A549 (cell line): ENCODE data around the gene DISC1. TPM values are rescaled to one million over a fixed set of nuclear protein-coding genes. Genes with fewer than 3 reads are reported as not detected.

Experiments used
- ATAC-seq, 2 experiments: fragments of 200-7000 bp in 1 of 2; fragments of >200 bp in 1 of 2; cut with Nextera tagmentation in 1 of 2; cut with Tn5 transposase in 1 of 2; 3 replicates each; pipeline versions ENCODE4 v1.8.0 to v1.9.1; 2018 to 2020; ENCODE audit warnings: mild to moderate bottlenecking in 1 of 2, moderate library complexity in 1 of 2
- CTCF ChIA-PET: fragments of 300-600 bp; sonication (Branson Sonifier 250); formaldehyde crosslinking; extraction: SDS; loops from one replicate; lab custom pipeline; 2021; ENCODE audit warnings: antibody characterized with exemption, inconsistent platforms; lab: Yijun Ruan, JAX
- POLR2A ChIA-PET: fragments of 350-600 bp; formaldehyde crosslinking; extraction: SDS; loops from one replicate; lab custom pipeline; 2021; ENCODE audit warnings: antibody characterized with exemption, inconsistent platforms; lab: Yijun Ruan, JAX
- DNase-seq, 2 experiments: peaks; one replicate each; pipeline versions ENCODE4 v3.0.0 to v3.0.0-alpha.2; 2011 to 2016; ENCODE audit warnings: low read depth in 1 of 2, low spot score in 1 of 2
- FAIRE-seq: peaks from 2 replicates; lab custom pipeline; 2011; peaks lifted over from hg19 to GRCh38; lab: Jason Lieb, UNC
- H3K27ac ChIP-seq, 2 experiments: fragments of >200 bp; sonication (Bioruptor Twin); formaldehyde crosslinking; 3 replicates each; pipeline ENCODE4 v1.5.1; 2016 to 2017
- H3K4me1 ChIP-seq: fragments of >200 bp; sonication (Bioruptor Twin); formaldehyde crosslinking; 3 replicates; pipeline ENCODE4 v1.6.1; 2016
- H3K4me2 ChIP-seq: fragments of >200 bp; sonication (Bioruptor Twin); formaldehyde crosslinking; 3 replicates; pipeline ENCODE4 v1.6.1; 2016
- H3K4me3 ChIP-seq: fragments of >200 bp; sonication (Bioruptor Twin); formaldehyde crosslinking; 3 replicates; pipeline ENCODE4 v1.5.1; 2016
- H3K9me3 ChIP-seq: fragments of >200 bp; sonication (Bioruptor Twin); formaldehyde crosslinking; 3 replicates; pipeline ENCODE4 v1.6.1; 2016
- ATOH8 ChIP-seq: fragments of 250-450 bp; sonication (Bioruptor Pico); IDR thresholded peaks from 2 replicates; pipeline ENCODE4 v1.5.0; 2020; ENCODE audit warnings: low read depth, mild to moderate bottlenecking, moderate library complexity
- BCL3 ChIP-seq: fragments of >200 bp; sonication (Bioruptor Twin); formaldehyde crosslinking; IDR thresholded peaks from 3 replicates; pipeline ENCODE4 v1.6.1; 2016
- BHLHE40 ChIP-seq: IDR thresholded peaks from 2 replicates; pipeline ENCODE4 v1.6.1; 2012; ENCODE audit warnings: low read depth, low read length, inconsistent platforms
- CHD2 ChIP-seq: fragments of 150-350 bp; IDR thresholded peaks from 2 replicates; pipeline ENCODE4 v1.6.1; 2014; ENCODE audit warnings: low read length; ENCODE audit not compliant: partially characterized antibody
- ELK1 ChIP-seq: fragments of 150-350 bp; IDR thresholded peaks from 2 replicates; pipeline ENCODE4 v1.6.1; 2014; ENCODE audit warnings: low read depth, mild to moderate bottlenecking, low read length
- EP300 ChIP-seq, 2 experiments: fragments of >200 bp; sonication (Bioruptor Twin); formaldehyde crosslinking; IDR thresholded peaks; 2 replicates in 1 of 2; 3 replicates in 1 of 2; pipeline ENCODE4 v1.6.1; 2016 to 2017
- ESRRA ChIP-seq: fragments of 150-350 bp; IDR thresholded peaks from 2 replicates; pipeline ENCODE4 v1.6.1; 2014; ENCODE audit warnings: mild to moderate bottlenecking, low read length, borderline replicate concordance
- HDAC2 ChIP-seq: fragments of 200-600 bp; sonication (generic); IDR thresholded peaks from 2 replicates; pipeline ENCODE4 v1.6.1; 2016
- HOXA7 ChIP-seq: fragments of 250-450 bp; sonication (Bioruptor Pico); IDR thresholded peaks from 2 replicates; pipeline ENCODE4 v1.5.0; 2020; ENCODE audit warnings: mild to moderate bottlenecking, moderate library complexity
- MYC ChIP-seq: IDR thresholded peaks from 2 replicates; pipeline ENCODE4 v1.6.1; 2012; ENCODE audit warnings: mild to moderate bottlenecking, inconsistent platforms, low read length, improper control_type of control experiment, borderline replicate concordance
- NFE2L2 ChIP-seq: fragments of 150-350 bp; conservative IDR thresholded peaks from 2 replicates; pipeline ENCODE4 v1.6.1; 2014; ENCODE audit warnings: low read length
- NR3C1 ChIP-seq: fragments of >200 bp; sonication (Bioruptor Twin); formaldehyde crosslinking; IDR thresholded peaks from 3 replicates; pipeline ENCODE4 v1.6.1; 2017
- PBX3 ChIP-seq: IDR thresholded peaks from 2 replicates; pipeline ENCODE4 v1.6.1; 2012
- RAD21 ChIP-seq, 2 experiments: fragments of >200 bp in 1 of 2; sonication (Bioruptor Twin) in 1 of 2; formaldehyde crosslinking in 1 of 2; IDR thresholded peaks in 1 of 2; conservative IDR thresholded peaks in 1 of 2; 2 replicates in 1 of 2; 3 replicates in 1 of 2; pipeline ENCODE4 v1.6.1; 2012 to 2018; ENCODE audit warnings: inconsistent platforms in 1 of 2
- REST ChIP-seq: fragments of 200-600 bp; sonication (generic); IDR thresholded peaks from 2 replicates; pipeline ENCODE4 v1.6.1; 2016; ENCODE audit warnings: antibody characterized with exemption, mild to moderate bottlenecking, moderate library complexity
- RNF2 ChIP-seq: fragments of 200-600 bp; sonication (generic); IDR thresholded peaks from 2 replicates; pipeline ENCODE4 v1.6.1; 2016; ENCODE audit warnings: low read depth, mild to moderate bottlenecking, antibody characterized with exemption, moderate library complexity, borderline replicate concordance
- SMC3 ChIP-seq: fragments of >200 bp; sonication (Bioruptor Twin); formaldehyde crosslinking; IDR thresholded peaks from 3 replicates; pipeline ENCODE4 v1.6.1; 2018; ENCODE audit warnings: inconsistent platforms
- USF2 ChIP-seq: fragments of 450-650 bp; IDR thresholded peaks from 2 replicates; pipeline ENCODE4 v1.6.1; 2014; ENCODE audit warnings: antibody characterized with exemption
- ZNF302 ChIP-seq: fragments of 250-450 bp; sonication (Bioruptor Pico); IDR thresholded peaks from 2 replicates; pipeline ENCODE4 v1.9.0; 2021; ENCODE audit warnings: inconsistent platforms, mild to moderate bottlenecking, moderate library complexity
- ZSCAN20 ChIP-seq: fragments of 250-450 bp; sonication (Bioruptor Pico); IDR thresholded peaks from 2 replicates; pipeline ENCODE4 v1.8.0; 2022; ENCODE audit warnings: mild to moderate bottlenecking, moderate library complexity
- WGBS: methylation state at CpG from one replicate; pipeline ENCODE4 v1.1.6; 2017; ENCODE audit errors: missing lambda C conversion rate; 5-methylcytosine and 5-hydroxymethylcytosine counted together
- polyA plus RNA-seq, 4 experiments: library from polyadenylated mRNA; depleted of rRNA in 3 of 4; stranded (reverse); fragments of >200 nt; fragmentation: RNase III in 1 of 4; extraction: RNeasy Plus Mini Kit Qiagen cat#74134 plus additional on column Dnase treatment in 1 of 4; gene quantifications; 2 replicates in 3 of 4; 3 replicates in 1 of 4; pipeline ENCODE4 v1.2.3, GENCODE V29; 2011 to 2017

The DISC1 gene
- polyA plus RNA-seq, 2 of the 4 experiments (the other 2 are of a cell fraction), result 0.39 to 0.74 TPM

GRCh38 chr1:231808990-231809389 is 182.4 kb downstream of the DISC1 start:
- FAIRE-seq, result no peak
- Histone ChIP-seq H3K4me3 (no peak overlapping the region), H3K4me2 (no peak overlapping the region), H3K27ac (no peak overlapping the region), H3K9me3 (no peaks in the 10 kb centered on the region), H3K4me1 (no peaks in the 10 kb centered on the region)
- ChIA-PET CTCF (interaction anchor here (1.7 kb wide), 1 partner anchor 10 kb away, joined by 5 read pairs; no protein-coding TSS in a partner anchor), POLR2A (no interaction called here)
- no peak for ATAC-seq
- TF ChIP-seq MYC (no peak), ZNF302 (CRISPR knock-in tag) (no peak), ATOH8 (CRISPR knock-in tag) (no peak), BHLHE40 (no peak), RNF2 (no peak)
- WGBS, result 75% methylated on average over 2 of the region's 2 CpGs
- DNase-seq, result no peak

- no peaks in the 10 kb centered on the region for H3K9me3 ChIP-seq
- H3K4me2 ChIP-seq, result no peak overlapping the region
- CTCF ChIA-PET, result interaction anchor here (0.5 to 1.3 kb wide), 3 partner anchors 12 to 893 kb away, joined by 3 to 5 read pairs (median 3); no protein-coding TSS in a partner anchor
- H3K4me1 ChIP-seq, result no peaks in the 10 kb centered on the region
- no peak for TF ChIP-seq SMC3
- no peak for TF ChIP-seq EP300 (IDR thresholded peaks at IDR 0.05)
- TF ChIP-seq BCL3, result no peak
- TF ChIP-seq USF2, result no peak
- no peak for TF ChIP-seq RAD21 (conservative IDR thresholded peaks at IDR 0.05 in 1 of 2, IDR thresholded peaks at IDR 0.05 in 1 of 2)
- TF ChIP-seq REST, result no peak
- TF ChIP-seq PBX3, result no peak
- no peak for TF ChIP-seq CHD2
- no peak for TF ChIP-seq ZSCAN20 (CRISPR knock-in tag)
- TF ChIP-seq NR3C1, result no peak
- no peak for TF ChIP-seq ELK1
- no peak for TF ChIP-seq NFE2L2
- no peak for TF ChIP-seq ESRRA
- TF ChIP-seq HOXA7 (CRISPR knock-in tag), result no peak
- TF ChIP-seq HDAC2, result no peak
- TF ChIP-seq MYC, result no peak
- DNase-seq (no peak), ATAC-seq (no peak), FAIRE-seq (no peak)
- H3K4me3 ChIP-seq, result no peak overlapping the region
- 89% methylated on average over 6 of the region's 6 CpGs for WGBS
- H3K27ac ChIP-seq, result no peak overlapping the region
- POLR2A ChIA-PET, result no interaction called here
Observed at GRCh38 chr1:231810415-231810814, 183.8 kb downstream of the DISC1 start.
